ENCODE measurements around the gene COL4A5.
"Not testable (repeated sequence)": the region's sequence is repeated elsewhere in the genome, so short reads cannot be mapped to it uniquely, and the experiment has no call there.

- TF ChIP-seq CTCF, POLR2A (IDR thresholded peaks at IDR 0.05): not testable (repeated sequence)
Measured at GRCh38 chrX:108481528-108481927, 41.9 kb downstream of the COL4A5 start.
